H9 (cell line): ENCODE data around the gene ZNF75A. TPM values are rescaled to one million over a fixed set of nuclear protein-coding genes. Genes with fewer than 3 reads are reported as not detected.
"Not testable (repeated sequence)": the region's sequence is repeated elsewhere in the genome, so short reads cannot be mapped to it uniquely, and the experiment has no call there.

ENCODE experiments used
- DNase-seq: peaks from one replicate; pipeline ENCODE4 v3.0.0-alpha.2; 2017
- H2AFZ ChIP-seq: one replicate; pipeline ENCODE4 v1.6.1; 2013; ENCODE audit warnings: mild to moderate bottlenecking, low read length, control low read depth, moderate library complexity
- H2AK5ac ChIP-seq: 2 replicates; pipeline ENCODE4 v1.6.1; 2013; ENCODE audit warnings: low read length, control low read depth, mixed read lengths; ENCODE audit not compliant: insufficient read length
- H2BK120ac ChIP-seq: one replicate; pipeline ENCODE4 v1.6.1; 2013; ENCODE audit warnings: low read depth, mild to moderate bottlenecking, low read length, control low read depth, inconsistent platforms; ENCODE audit not compliant: poor library complexity, severe bottlenecking
- H2BK12ac ChIP-seq: 2 replicates; pipeline ENCODE4 v1.6.1; 2013; ENCODE audit warnings: low read length, control low read depth, mixed read lengths, low read depth; ENCODE audit not compliant: insufficient read length
- H2BK15ac ChIP-seq: 2 replicates; pipeline ENCODE4 v1.6.1; 2013; ENCODE audit warnings: low read depth, low read length, control low read depth
- H2BK20ac ChIP-seq: one replicate; pipeline ENCODE4 v1.6.1; 2013; ENCODE audit warnings: low read depth, mild to moderate bottlenecking, low read length, control low read depth, inconsistent platforms; ENCODE audit not compliant: poor library complexity, severe bottlenecking
- H2BK5ac ChIP-seq: 2 replicates; pipeline ENCODE4 v1.6.1; 2013; ENCODE audit warnings: low read length, control low read depth, mixed read lengths; ENCODE audit not compliant: insufficient read length
- H3K14ac ChIP-seq: 2 replicates; pipeline ENCODE4 v1.6.1; 2013; ENCODE audit warnings: low read length, control low read depth; ENCODE audit not compliant: insufficient read depth
- H3K18ac ChIP-seq: 2 replicates; pipeline ENCODE4 v1.6.1; 2013; ENCODE audit warnings: low read depth, mild to moderate bottlenecking, mixed read lengths, low read length, control low read depth; ENCODE audit not compliant: insufficient read length
- H3K23ac ChIP-seq: 2 replicates; pipeline ENCODE4 v1.6.1; 2013; ENCODE audit warnings: low read length, control low read depth, mixed read lengths, low read depth; ENCODE audit not compliant: insufficient read length
- H3K23me2 ChIP-seq: 2 replicates; pipeline ENCODE4 v1.6.1; 2013; ENCODE audit warnings: low read depth, mild to moderate bottlenecking, mixed read lengths, low read length, control low read depth; ENCODE audit not compliant: insufficient read length, poor library complexity, severe bottlenecking
- H3K27ac ChIP-seq: 2 replicates; pipeline ENCODE4 v1.5.1; 2013; ENCODE audit warnings: low read length, control low read depth, mixed read lengths, low read depth; ENCODE audit not compliant: insufficient read length
- H3K27me3 ChIP-seq: 2 replicates; pipeline ENCODE4 v1.6.1; 2013; ENCODE audit warnings: low read length, control low read depth, inconsistent platforms; ENCODE audit not compliant: insufficient read depth
- H3K4ac ChIP-seq: 2 replicates; pipeline ENCODE4 v1.6.1; 2013; ENCODE audit warnings: low read depth, mild to moderate bottlenecking, control low read depth, inconsistent platforms, low read length, moderate library complexity
- H3K4me1 ChIP-seq: 2 replicates; pipeline ENCODE4 v1.6.1; 2013; ENCODE audit warnings: low read length, control low read depth, inconsistent platforms; ENCODE audit not compliant: insufficient read depth
- H3K4me2 ChIP-seq: 2 replicates; pipeline ENCODE4 v1.6.1; 2013; ENCODE audit warnings: low read length, control low read depth, mixed read lengths; ENCODE audit not compliant: insufficient read length, insufficient read depth
- H3K56ac ChIP-seq: 2 replicates; pipeline ENCODE4 v1.6.1; 2013; ENCODE audit warnings: low read depth, mild to moderate bottlenecking, mixed read lengths, low read length, control low read depth; ENCODE audit not compliant: insufficient read length
- H3K79me1 ChIP-seq: 2 replicates; pipeline ENCODE4 v1.6.1; 2013; ENCODE audit warnings: low read depth, mild to moderate bottlenecking, moderate library complexity, low read length, control low read depth, inconsistent platforms; ENCODE audit not compliant: insufficient read depth, poor library complexity, severe bottlenecking
- H3K79me2 ChIP-seq: 2 replicates; pipeline ENCODE4 v1.6.1; 2013; ENCODE audit warnings: low read length, control low read depth, inconsistent platforms; ENCODE audit not compliant: insufficient read depth
- H3K9ac ChIP-seq: 2 replicates; pipeline ENCODE4 v1.6.1; 2013; ENCODE audit warnings: low read length, control low read depth, mixed read lengths; ENCODE audit not compliant: insufficient read length; ENCODE audit errors: extremely low read depth
- H3K9me3 ChIP-seq: one replicate; pipeline ENCODE4 v1.6.1; 2013; ENCODE audit warnings: low read depth, low read length, inconsistent platforms; ENCODE audit not compliant: control insufficient read depth
- H3T11ph ChIP-seq: one replicate; pipeline ENCODE4 v1.6.1; 2013; ENCODE audit warnings: mild to moderate bottlenecking, low read length, control low read depth, inconsistent platforms
- H4K20me1 ChIP-seq: one replicate; pipeline ENCODE4 v1.6.1; 2013; ENCODE audit not compliant: control insufficient read depth, insufficient read length, insufficient read depth
- H4K5ac ChIP-seq: 2 replicates; pipeline ENCODE4 v1.6.1; 2013; ENCODE audit warnings: low read depth, mild to moderate bottlenecking, mixed read lengths, low read length, control low read depth; ENCODE audit not compliant: insufficient read length
- H4K8ac ChIP-seq: replicated peaks from 2 replicates; pipeline ENCODE4 v1.6.1; 2013; ENCODE audit warnings: low read length, control low read depth, mixed read lengths, low read depth; ENCODE audit not compliant: insufficient read length
- H4K91ac ChIP-seq: 2 replicates; pipeline ENCODE4 v1.6.1; 2013; ENCODE audit warnings: low read depth, mild to moderate bottlenecking, moderate library complexity, mixed read lengths, low read length, control low read depth; ENCODE audit not compliant: insufficient read length
- H3K27ac Mint-ChIP-seq, 3 experiments: 2 replicates in 2 of 3; 3 replicates in 1 of 3; pipeline ENCODE4 v1.8.0; 2020 to 2021; ENCODE audit warnings: mixed read lengths in 3 of 3, mild to moderate bottlenecking in 1 of 3, moderate library complexity in 1 of 3
- H3K27me3 Mint-ChIP-seq: 2 replicates; pipeline ENCODE4 v1.8.0; 2021; ENCODE audit warnings: low read depth, mild to moderate bottlenecking, moderate library complexity, mixed read lengths
- H3K36me3 Mint-ChIP-seq, 3 experiments: 2 replicates in 2 of 3; 3 replicates in 1 of 3; pipeline ENCODE4 v1.8.0; 2020 to 2021; ENCODE audit warnings: low read depth in 3 of 3, mixed read lengths in 3 of 3; ENCODE audit not compliant: insufficient read depth in 1 of 3
- H3K4me1 Mint-ChIP-seq, 2 experiments: 2 replicates each; pipeline ENCODE4 v1.8.0; 2020; ENCODE audit warnings: mixed read lengths in 2 of 2
- H3K4me3 Mint-ChIP-seq, 2 experiments: 2 replicates in 1 of 2; 3 replicates in 1 of 2; pipeline ENCODE4 v1.8.0; 2020 to 2021; ENCODE audit warnings: mild to moderate bottlenecking in 2 of 2, mixed read lengths in 2 of 2, moderate library complexity in 1 of 2
- H3K9me3 Mint-ChIP-seq, 2 experiments: 2 replicates in 1 of 2; 3 replicates in 1 of 2; pipeline ENCODE4 v1.8.0; 2020; ENCODE audit warnings: mild to moderate bottlenecking in 2 of 2, mixed read lengths in 2 of 2, moderate library complexity in 1 of 2
- WGBS: extraction: QIAGEN DNeasy Blood & Tissue Kit; methylation state at CpG from one replicate; pipeline ENCODE4 v1.1.7; 2013; ENCODE audit warnings: missing lambda C conversion rate, low lambda C conversion rate, mixed read lengths; ENCODE audit not compliant: insufficient read length; ENCODE audit errors: extremely low coverage; 5-methylcytosine and 5-hydroxymethylcytosine counted together
- total RNA-seq: library from RNA; stranded (reverse); gene quantifications from 2 replicates; pipeline ENCODE4 v1.2.1, GENCODE V29; 2021

ZNF75A gene
- total RNA-seq, 1 experiment from 2014 or later = 42.4 TPM

DNA sequence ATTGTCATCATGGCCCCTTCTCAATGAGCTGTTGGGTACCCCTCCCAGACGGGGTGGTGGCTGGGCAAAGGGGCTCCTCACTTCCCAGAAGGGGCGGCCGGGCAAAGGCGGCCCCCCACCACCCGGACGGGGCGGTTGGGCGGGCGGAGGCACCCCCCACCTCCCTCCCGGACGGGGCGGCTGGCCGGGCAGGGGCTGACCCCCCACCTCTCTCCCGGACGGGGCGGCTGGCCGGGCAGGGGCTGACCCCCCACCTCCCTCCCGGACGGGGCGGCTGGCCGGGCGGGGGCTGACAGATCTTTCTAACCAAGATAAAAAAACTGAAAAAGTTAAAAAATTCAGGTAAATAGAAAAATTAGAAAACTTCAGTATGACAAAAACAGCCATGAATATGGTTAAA, 34.0 kb upstream of the ZNF75A start:
- not testable (repeated sequence) for H3K79me1 ChIP-seq, H4K8ac ChIP-seq, H3K14ac ChIP-seq, H3K23me2 ChIP-seq, H3K27me3 ChIP-seq, H4K91ac ChIP-seq, H3K4me1 ChIP-seq, H3K18ac ChIP-seq, H3T11ph ChIP-seq, H2AK5ac ChIP-seq, H2BK12ac ChIP-seq, H3K4ac ChIP-seq, H3K56ac ChIP-seq, H2BK120ac ChIP-seq, H3K23ac ChIP-seq, H3K27ac ChIP-seq, H2BK15ac ChIP-seq, H3K36me3 Mint-ChIP-seq, H3K9ac ChIP-seq, H3K27ac Mint-ChIP-seq, H3K4me2 ChIP-seq, H3K79me2 ChIP-seq, H4K20me1 ChIP-seq, H3K4me1 Mint-ChIP-seq, H4K5ac ChIP-seq, H2AFZ ChIP-seq, H2BK5ac ChIP-seq, DNase-seq, H2BK20ac ChIP-seq, H3K4me3 Mint-ChIP-seq, H3K9me3 ChIP-seq
- no CpG with 5 or more reads among the region's 22 CpGs for whole genome bisulfite sequencing
- Mint-ChIP-seq H3K9me3 (peaks cover 26 to 51% of the 10 kb centered on the region in 2 experiments), H3K27me3 (peaks cover 12% of the 10 kb centered on the region)
